ENCODE measurements around the gene ME1. TPM values are rescaled to one million over a fixed set of nuclear protein-coding genes. Genes with fewer than 3 reads are reported as not detected.

ME1 gene
- total RNA-seq, 1 donor from 2014 or later = 7.9 TPM

DNA sequence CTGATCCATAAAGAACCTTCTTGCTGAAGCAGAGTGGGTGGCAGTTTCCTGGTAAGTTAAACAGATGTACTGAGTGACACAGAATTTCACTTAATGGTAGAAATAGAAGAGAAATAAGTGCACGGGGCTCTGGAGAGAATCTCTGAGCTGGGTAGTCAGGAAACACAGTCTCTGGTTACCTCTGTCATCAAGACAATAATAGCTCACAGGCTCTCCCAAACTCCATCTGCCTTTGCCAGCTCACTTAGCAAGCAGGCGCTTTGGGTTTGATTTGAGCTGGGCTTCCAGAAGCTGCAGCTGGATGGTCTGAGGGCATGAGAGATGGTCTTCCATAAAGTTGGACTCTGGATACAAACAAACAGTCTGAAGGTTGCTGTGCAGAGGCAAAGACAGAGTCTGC, 41.9 kb upstream of the ME1 start:
- DNase-seq (ENCODE audit: low spot score, unreplicated experiment) = no peak
- TF ChIP-seq, protein P1, sequence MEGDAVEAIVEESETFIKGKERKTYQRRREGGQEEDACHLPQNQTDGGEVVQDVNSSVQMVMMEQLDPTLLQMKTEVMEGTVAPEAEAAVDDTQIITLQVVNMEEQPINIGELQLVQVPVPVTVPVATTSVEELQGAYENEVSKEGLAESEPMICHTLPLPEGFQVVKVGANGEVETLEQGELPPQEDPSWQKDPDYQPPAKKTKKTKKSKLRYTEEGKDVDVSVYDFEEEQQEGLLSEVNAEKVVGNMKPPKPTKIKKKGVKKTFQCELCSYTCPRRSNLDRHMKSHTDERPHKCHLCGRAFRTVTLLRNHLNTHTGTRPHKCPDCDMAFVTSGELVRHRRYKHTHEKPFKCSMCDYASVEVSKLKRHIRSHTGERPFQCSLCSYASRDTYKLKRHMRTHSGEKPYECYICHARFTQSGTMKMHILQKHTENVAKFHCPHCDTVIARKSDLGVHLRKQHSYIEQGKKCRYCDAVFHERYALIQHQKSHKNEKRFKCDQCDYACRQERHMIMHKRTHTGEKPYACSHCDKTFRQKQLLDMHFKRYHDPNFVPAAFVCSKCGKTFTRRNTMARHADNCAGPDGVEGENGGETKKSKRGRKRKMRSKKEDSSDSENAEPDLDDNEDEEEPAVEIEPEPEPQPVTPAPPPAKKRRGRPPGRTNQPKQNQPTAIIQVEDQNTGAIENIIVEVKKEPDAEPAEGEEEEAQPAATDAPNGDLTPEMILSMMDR (IDR thresholded peaks at IDR 0.05; ENCODE audit: unreplicated experiment) = no peak
- Mint-ChIP-seq H3K4me1 (ENCODE audit: low read depth) (no peaks in the 10 kb centered on the region), H3K9me3 (ENCODE audit: low read depth) (no peaks in the 10 kb centered on the region), H3K27ac (no peak overlapping the region), H3K27me3 (no peaks in the 10 kb centered on the region), H3K4me3 (ENCODE audit: low read depth) (no peak overlapping the region), H3K36me3 (ENCODE audit: insufficient read depth) (no peaks in the 10 kb centered on the region)

GRCh38 chr6:83470587-83470986, 39.7 kb upstream of the ME1 start:
- DNase-seq (ENCODE audit: low spot score, unreplicated experiment) = no peak
- TF ChIP-seq, protein P1 (IDR thresholded peaks at IDR 0.05; ENCODE audit: unreplicated experiment) = no peak
- Mint-ChIP-seq H3K36me3 (ENCODE audit: insufficient read depth) (no peaks in the 10 kb centered on the region), H3K4me3 (ENCODE audit: low read depth) (no peak overlapping the region), H3K27me3 (no peaks in the 10 kb centered on the region), H3K27ac (no peak overlapping the region), H3K4me1 (ENCODE audit: low read depth) (no peaks in the 10 kb centered on the region), H3K9me3 (ENCODE audit: low read depth) (no peaks in the 10 kb centered on the region)

DNA sequence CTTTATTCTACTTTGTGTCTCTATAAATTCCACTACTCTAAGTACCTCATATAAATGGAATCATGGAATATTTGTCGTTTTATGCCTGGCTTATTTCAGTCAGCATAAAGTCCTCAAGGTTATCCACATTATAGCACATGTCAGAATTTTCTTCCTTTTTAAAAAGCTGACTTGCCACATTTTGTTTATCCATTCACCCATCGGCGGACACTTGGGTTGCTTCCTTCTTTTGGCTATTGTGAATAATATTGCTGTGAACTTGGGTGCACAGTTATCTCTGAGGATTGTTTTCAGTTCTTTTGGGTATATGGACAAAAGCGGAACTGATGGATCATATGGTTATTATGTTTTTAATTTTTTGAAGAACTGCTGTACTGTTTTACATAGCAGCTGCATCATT, 39.1 kb upstream of the ME1 start:
- H3K4me1 Mint-ChIP-seq (ENCODE audit: low read depth) = no peaks in the 10 kb centered on the region
- DNase-seq (ENCODE audit: low spot score, unreplicated experiment) = no peak
- H3K9me3 Mint-ChIP-seq (ENCODE audit: low read depth) = no peaks in the 10 kb centered on the region
- H3K27me3 Mint-ChIP-seq = no peaks in the 10 kb centered on the region
- TF ChIP-seq, protein P1 (IDR thresholded peaks at IDR 0.05; ENCODE audit: unreplicated experiment) = no peak
- H3K36me3 Mint-ChIP-seq (ENCODE audit: insufficient read depth) = no peaks in the 10 kb centered on the region
- no peak overlapping the region for H3K4me3 Mint-ChIP-seq (ENCODE audit: low read depth)
- no peak overlapping the region for H3K27ac Mint-ChIP-seq

- Mint-ChIP-seq H3K4me3 (ENCODE audit: low read depth) (no peak overlapping the region), H3K9me3 (ENCODE audit: low read depth) (no peaks in the 10 kb centered on the region), H3K36me3 (ENCODE audit: insufficient read depth) (no peaks in the 10 kb centered on the region), H3K27me3 (no peaks in the 10 kb centered on the region), H3K4me1 (ENCODE audit: low read depth) (peaks cover under 1% of the 10 kb centered on the region), H3K27ac (no peak overlapping the region)
- DNase-seq (ENCODE audit: low spot score, unreplicated experiment) = no peak
- TF ChIP-seq, protein P1 (IDR thresholded peaks at IDR 0.05; ENCODE audit: unreplicated experiment) = no peak
Measured at GRCh38 chr6:83467620-83468036, 36.8 kb upstream of the ME1 start.

DNA sequence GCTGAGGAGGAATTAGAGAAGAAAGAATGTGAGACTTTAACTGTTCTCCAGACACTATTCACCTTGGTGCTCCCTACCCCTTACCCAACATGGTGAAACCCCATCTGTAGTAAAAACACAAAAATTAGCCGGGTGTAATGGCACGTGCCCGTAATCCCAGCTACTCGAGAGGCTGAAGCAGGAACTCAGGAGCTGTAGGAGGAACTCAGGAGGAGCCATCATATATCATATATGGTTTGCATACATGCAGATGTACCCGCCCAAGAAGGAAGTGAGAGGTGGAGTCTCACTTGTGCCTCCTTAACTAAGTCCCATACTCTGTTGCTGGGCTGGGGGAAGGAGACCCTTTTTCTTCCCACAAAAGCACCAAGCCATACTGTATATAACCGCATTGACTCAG, 35.5 kb upstream of the ME1 start:
- no peak for DNase-seq (ENCODE audit: low spot score, unreplicated experiment)
- Mint-ChIP-seq H3K27me3 (no peaks in the 10 kb centered on the region), H3K27ac (no peak overlapping the region), H3K9me3 (ENCODE audit: low read depth) (no peaks in the 10 kb centered on the region), H3K4me1 (ENCODE audit: low read depth) (peaks cover 1% of the 10 kb centered on the region), H3K4me3 (ENCODE audit: low read depth) (no peak overlapping the region), H3K36me3 (ENCODE audit: insufficient read depth) (no peaks in the 10 kb centered on the region)
- TF ChIP-seq, protein P1 (IDR thresholded peaks at IDR 0.05; ENCODE audit: unreplicated experiment) = no peak

Data from progenitor cell of endocrine pancreas (in vitro differentiated cells).